ENCODE results near the gene CAMTA1.

The CAMTA1 gene

DNA sequence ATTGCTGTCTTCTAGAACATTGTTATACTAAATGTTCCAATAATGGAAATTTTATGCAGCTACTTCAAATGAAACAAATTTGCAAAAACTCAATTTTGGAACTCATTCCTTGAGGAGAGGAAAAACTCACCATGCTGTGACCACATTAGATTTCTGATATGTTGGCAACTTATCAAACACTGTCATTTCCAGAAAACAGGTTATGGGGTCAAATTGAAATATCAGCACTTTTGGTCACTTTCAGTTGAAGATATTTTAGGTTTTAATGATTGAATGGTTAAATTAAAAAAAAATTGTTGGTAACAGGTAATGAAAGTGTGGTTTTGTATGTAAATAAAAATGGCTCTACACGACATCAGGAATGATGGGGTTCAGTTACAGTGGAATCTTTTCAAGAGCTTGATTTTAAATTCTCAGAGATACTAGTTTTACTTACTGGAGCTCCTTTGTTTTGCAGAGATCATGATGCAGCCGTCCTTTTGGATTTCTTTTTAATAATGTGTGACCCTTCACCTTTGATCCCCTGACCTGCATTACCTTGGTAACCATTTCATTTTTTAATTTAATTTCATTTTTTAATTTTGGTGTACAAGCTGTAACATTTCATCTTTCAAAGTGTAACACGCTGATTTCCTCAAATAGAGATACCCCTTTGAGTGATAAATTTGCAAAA, 86.2 kb downstream of the CAMTA1 start:
- DNase-seq, result no peak

GRCh38 chr1:6872573-6873261, 87.5 kb downstream of the CAMTA1 start:
- no peak for DNase-seq

GRCh38 chr1:6873298-6874015, 88.2 kb downstream of the CAMTA1 start:
- no peak for DNase-seq

- no peak for DNase-seq
Observed at GRCh38 chr1:6874298-6874697, 89.0 kb downstream of the CAMTA1 start.

DNA sequence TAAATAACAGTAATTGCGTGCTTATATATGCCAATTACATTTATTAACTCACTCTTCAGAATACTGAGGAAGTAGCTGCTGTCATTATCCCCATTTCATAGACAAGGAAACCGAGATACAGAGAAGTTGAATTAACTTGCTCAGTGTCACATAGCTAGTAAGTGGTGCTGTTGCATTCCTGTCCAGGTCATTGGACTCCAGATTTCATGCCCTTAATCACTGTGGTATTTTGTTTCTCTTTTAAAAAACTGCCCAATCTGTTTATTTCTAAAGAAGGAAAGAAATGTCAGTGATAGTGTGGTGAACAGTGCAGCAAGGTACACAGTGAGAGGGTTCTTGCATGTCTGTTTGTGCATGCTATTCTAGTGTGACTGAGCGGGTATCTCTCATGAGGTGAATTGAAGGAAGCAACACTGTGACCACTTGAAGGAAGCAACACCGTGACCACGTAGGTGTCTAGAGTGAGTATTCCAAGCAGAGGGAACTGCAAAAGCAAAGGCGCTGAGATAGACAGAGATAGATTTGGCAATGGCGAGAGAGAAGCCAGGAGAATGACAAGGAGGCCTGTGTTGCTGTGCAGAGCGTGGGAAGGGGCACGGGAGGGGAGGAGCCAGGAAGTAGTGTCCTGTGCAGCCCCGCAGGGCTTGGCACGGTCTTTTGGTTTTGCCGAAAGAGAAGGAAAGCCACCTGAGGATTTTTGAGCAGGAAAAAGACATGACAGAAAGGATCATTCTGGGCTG, 95.9 kb downstream of the CAMTA1 start:
- no peak for DNase-seq

DNA sequence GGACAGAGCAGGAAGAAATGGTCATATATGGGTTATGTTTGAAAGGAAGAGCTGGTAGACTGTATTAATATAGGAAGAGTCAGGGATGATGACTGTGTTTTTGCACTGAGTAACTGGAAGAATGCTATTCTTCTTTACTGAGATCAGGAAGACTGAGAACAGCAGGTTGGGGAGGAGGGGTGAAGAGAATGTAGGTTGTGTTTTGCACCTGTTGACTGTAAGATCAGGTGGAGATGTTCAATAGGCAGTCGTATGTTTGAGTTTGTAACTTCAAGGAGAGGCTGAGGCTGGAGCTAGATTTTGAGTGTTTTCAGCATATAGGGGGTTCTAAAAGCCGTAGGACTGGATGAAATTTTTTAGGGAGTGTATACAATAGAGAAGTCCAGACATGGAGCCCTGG, 97.2 kb downstream of the CAMTA1 start:
- no peak for DNase-seq

DNA sequence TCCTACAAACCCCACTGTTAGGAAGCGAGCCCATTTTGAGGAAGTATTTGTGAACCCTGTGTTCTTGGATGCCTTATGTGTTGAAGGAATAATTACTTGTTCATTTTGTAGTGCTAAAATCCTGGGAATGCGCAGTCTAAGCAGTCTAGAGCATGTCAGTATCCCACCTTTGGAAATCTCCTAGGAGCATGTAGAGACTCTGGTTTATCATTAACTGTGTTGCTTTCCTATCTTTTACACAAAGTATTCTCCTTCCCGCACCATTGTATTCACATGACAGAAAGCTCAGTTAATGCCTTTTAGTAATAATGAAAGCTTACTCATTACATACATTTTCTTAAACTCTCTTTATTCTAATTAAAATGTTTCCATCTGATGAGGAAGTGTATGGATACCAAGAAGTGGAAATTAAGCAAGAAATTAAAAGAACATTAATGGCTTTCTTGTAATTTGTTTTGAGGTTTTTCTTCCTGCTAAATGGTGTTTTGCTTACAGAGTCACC, 99.4 kb downstream of the CAMTA1 start:
- DNase-seq, result no peak

DNA sequence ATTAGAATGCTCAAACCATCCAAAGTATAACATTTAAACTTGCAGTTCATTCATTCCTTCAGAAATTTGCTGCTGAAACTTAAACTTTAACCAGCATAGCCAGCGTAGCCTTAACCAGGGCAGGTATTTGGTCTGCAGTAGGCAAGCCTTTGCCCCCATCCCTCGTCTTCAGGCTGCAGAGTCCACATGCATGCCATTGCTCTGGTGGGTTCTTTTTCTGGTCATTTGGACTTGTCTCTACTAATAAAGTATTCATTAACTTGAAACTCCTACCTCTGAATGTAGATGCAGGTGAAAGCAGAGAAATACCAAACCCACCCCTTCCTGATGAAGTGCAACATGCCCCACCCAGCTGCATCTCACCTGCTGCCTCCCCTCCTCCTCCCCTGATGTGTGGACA, 100.2 kb downstream of the CAMTA1 start:
- DNase-seq, result no peak

DNA sequence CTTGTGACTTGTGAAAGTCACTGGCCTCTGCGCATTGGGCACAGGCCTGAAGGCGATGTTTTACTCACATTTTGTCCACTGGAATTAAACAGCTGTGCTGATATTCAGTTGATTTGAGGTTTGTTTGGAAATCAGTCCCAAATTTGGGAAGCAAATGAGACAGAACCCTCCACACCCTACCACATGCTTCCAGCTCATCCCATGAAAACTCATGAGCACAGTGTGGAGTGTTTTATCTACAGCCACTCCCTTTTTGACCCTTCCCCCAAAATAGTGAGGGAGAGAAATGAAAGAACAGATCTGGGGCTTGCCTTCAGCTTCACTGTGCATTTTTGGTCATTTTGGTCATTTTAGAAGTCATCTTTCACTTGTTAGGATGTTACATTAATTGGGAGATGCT, 101.3 kb downstream of the CAMTA1 start:
- DNase-seq, result no peak

GRCh38 chr1:6888268-6888667, 103.0 kb downstream of the CAMTA1 start:
- DNase-seq, result no peak

GRCh38 chr1:6888870-6889269, 103.6 kb downstream of the CAMTA1 start:
- DNase-seq, result no peak

- peak in 23 of 56 donors; percentile 5 to 68 (median 20) for DNase-seq
Observed at GRCh38 chr1:6889875-6890480, 104.7 kb downstream of the CAMTA1 start.

DNA sequence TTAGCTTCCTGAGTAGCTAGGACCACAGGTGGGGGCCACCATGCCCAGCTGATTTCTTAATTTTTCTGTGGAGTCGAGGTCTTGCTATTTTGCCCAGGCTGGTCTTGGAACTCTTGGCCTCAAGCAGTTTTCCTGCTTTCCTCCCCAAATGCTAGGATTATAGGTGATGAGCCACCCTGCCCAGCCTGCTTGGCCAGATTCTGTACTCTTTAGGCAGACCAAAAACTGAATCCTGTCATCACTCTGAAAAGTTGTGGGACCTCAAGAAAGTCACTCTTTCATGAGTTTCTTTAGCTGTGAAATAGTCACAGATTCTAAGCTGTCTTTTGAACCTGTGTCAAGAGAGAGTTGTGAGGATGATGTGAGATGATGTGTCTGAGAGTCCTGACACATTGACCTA, 105.4 kb downstream of the CAMTA1 start:
- DNase-seq, result no peak

DNA sequence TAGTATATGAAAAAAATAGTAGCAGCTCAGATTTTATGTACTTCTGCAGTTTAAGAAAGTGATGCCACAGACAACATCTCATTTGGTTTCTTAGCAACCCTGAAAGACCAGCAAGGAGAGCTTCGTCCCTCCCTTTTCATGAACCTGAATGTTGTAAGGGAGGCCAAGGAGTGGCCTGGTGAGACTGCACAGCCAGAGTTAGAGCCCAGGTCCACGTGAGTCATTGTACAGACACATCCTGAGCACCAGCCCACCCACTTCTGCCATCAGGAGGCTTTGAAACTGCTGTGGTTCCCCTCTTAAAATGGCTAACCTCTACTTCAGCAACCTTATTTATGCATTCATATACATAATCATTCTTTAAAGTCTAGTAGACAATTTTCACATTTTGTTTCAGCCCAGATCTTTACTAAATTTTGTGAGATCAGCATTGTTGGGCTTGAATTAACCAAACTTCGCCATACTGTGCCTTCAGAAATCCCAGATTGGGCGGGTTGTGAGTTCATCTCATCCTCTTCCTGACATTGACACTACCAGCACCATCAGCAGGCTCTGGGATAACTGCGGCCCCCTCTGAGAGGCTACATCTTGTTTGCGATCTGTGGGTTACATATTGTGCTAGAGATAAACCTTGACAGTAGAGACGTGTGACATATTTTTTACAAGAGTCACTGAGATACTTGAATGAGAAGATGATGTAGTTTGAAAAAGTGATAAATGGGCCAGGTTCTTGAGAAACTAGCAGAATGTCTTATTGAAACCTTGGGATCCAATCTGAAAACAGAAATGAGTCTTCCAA, 106.7 kb downstream of the CAMTA1 start:
- DNase-seq, result no peak

DNA sequence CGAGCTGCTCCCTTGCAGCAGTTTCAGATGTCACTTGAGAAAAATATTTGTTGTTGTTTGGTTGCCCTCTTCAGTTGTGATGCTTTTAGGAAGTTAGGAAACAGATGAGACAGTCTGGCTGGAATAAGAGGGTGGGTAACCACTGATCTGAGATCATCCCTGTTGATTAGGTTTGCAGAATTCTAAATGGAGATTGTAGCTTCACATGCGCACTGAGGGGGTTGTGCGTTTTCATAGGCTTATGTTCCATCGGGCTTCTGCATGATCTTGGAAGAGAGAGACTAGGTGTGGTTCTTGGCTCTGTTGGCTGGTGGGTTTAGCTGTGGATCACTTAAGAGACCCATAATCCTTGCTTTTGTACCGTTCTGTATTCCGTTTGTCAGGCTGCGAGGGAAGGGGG, 108.1 kb downstream of the CAMTA1 start:
- DNase-seq, result no peak

GRCh38 chr1:6897138-6897537, 111.9 kb downstream of the CAMTA1 start:
- no peak for DNase-seq

- no peak for DNase-seq
Observed at GRCh38 chr1:6898974-6899539, 113.8 kb downstream of the CAMTA1 start.

- no peak for DNase-seq
Observed at GRCh38 chr1:6899621-6900020, 114.4 kb downstream of the CAMTA1 start.

GRCh38 chr1:6902153-6902552, 116.9 kb downstream of the CAMTA1 start:
- no peak for DNase-seq

All from nucleus accumbens (tissue), 56 donors.